Neuronal stem cell (in vitro differentiated cells): Measurements from ENCODE around the gene BMP6.

Source experiments
- DNase-seq: peaks from one replicate; pipeline ENCODE4 v3.0.0-alpha.2; 2013; ENCODE audit warnings: low spot score
- H2AFZ ChIP-seq: one replicate; pipeline ENCODE4 v1.6.1; 2013; ENCODE audit warnings: mild to moderate bottlenecking, low read length, inconsistent platforms
- H2AK5ac ChIP-seq: 2 replicates; pipeline ENCODE4 v1.6.1; 2013; ENCODE audit warnings: low read depth, mild to moderate bottlenecking, inconsistent platforms, low read length, moderate library complexity, mixed read lengths
- H2BK120ac ChIP-seq: 2 replicates; pipeline ENCODE4 v1.6.1; 2013; ENCODE audit warnings: low read depth, mild to moderate bottlenecking, inconsistent platforms, low read length, moderate library complexity, mixed read lengths
- H2BK12ac ChIP-seq: one replicate; pipeline ENCODE4 v1.6.1; 2013; ENCODE audit warnings: low read length, inconsistent platforms
- H2BK15ac ChIP-seq: 2 replicates; pipeline ENCODE4 v1.6.1; 2013; ENCODE audit warnings: mild to moderate bottlenecking, low read length, inconsistent platforms, mixed read lengths
- H2BK5ac ChIP-seq: one replicate; pipeline ENCODE4 v1.6.1; 2013; ENCODE audit warnings: inconsistent platforms, mild to moderate bottlenecking, low read length, moderate library complexity
- H3K14ac ChIP-seq: one replicate; pipeline ENCODE4 v1.6.1; 2013; ENCODE audit warnings: low read length, inconsistent platforms
- H3K18ac ChIP-seq: 2 replicates; pipeline ENCODE4 v1.6.1; 2013; ENCODE audit warnings: low read length, inconsistent platforms
- H3K23ac ChIP-seq: 2 replicates; pipeline ENCODE4 v1.6.1; 2013; ENCODE audit warnings: low read depth, mild to moderate bottlenecking, mixed read lengths, low read length, inconsistent platforms; ENCODE audit not compliant: poor library complexity
- H3K27ac ChIP-seq: replicated peaks from 3 replicates; pipeline ENCODE4 v1.5.1; 2013; ENCODE audit warnings: low read length, inconsistent platforms
- H3K27me3 ChIP-seq, 3 experiments: 2 replicates each; pipeline ENCODE4 v1.6.1; 2013; ENCODE audit warnings: low read length in 3 of 3, mild to moderate bottlenecking in 2 of 3, inconsistent platforms in 1 of 3, low read depth in 1 of 3, mixed read lengths in 1 of 3, moderate library complexity in 1 of 3; ENCODE audit not compliant: control insufficient read depth in 3 of 3, insufficient read depth in 3 of 3
- H3K36me3 ChIP-seq, 2 donors: replicated peaks in 1 of 2; 2 replicates each; pipeline ENCODE4 v1.6.1; 2013; ENCODE audit warnings: low read length in 2 of 2; ENCODE audit not compliant: control insufficient read depth in 2 of 2, insufficient read depth in 2 of 2
- H3K4ac ChIP-seq: 2 replicates; pipeline ENCODE4 v1.6.1; 2013; ENCODE audit warnings: inconsistent platforms, mild to moderate bottlenecking, low read length, moderate library complexity
- H3K4me1 ChIP-seq, 2 donors: 1 replicate in 1 of 2; 2 replicates in 1 of 2; pipeline ENCODE4 v1.6.1; 2013; ENCODE audit warnings: low read length in 2 of 2, low read depth in 1 of 2; ENCODE audit not compliant: control insufficient read depth in 2 of 2, insufficient read depth in 1 of 2
- H3K4me2 ChIP-seq: one replicate; pipeline ENCODE4 v1.6.1; 2013; ENCODE audit warnings: mild to moderate bottlenecking, low read length, inconsistent platforms; ENCODE audit not compliant: insufficient read depth, poor library complexity, severe bottlenecking
- H3K4me3 ChIP-seq, 2 donors: 2 replicates each; pipeline ENCODE4 v1.5.1; 2013; ENCODE audit warnings: low read length in 2 of 2, mild to moderate bottlenecking in 2 of 2, inconsistent platforms in 1 of 2, moderate library complexity in 1 of 2
- H3K79me1 ChIP-seq: one replicate; pipeline ENCODE4 v1.6.1; 2013; ENCODE audit warnings: low read depth, mild to moderate bottlenecking, inconsistent platforms, low read length, moderate library complexity
- H3K9ac ChIP-seq: one replicate; pipeline ENCODE4 v1.6.1; 2013; ENCODE audit warnings: mild to moderate bottlenecking, low read depth, low read length, inconsistent platforms; ENCODE audit not compliant: poor library complexity
- H3K9me3 ChIP-seq, 2 donors: replicated peaks in 1 of 2; 2 replicates each; pipeline versions ENCODE3 to v1.6.1; 2013; ENCODE audit warnings: low read length in 2 of 2, mild to moderate bottlenecking in 2 of 2, inconsistent platforms in 1 of 2, low read depth in 1 of 2, mixed read lengths in 1 of 2, moderate library complexity in 1 of 2; ENCODE audit not compliant: control insufficient read depth in 2 of 2, insufficient read depth in 1 of 2
- H4K8ac ChIP-seq: one replicate; pipeline ENCODE4 v1.6.1; 2013; ENCODE audit warnings: low read depth, mild to moderate bottlenecking, inconsistent platforms, low read length, moderate library complexity
- H4K91ac ChIP-seq: one replicate; pipeline ENCODE4 v1.6.1; 2013; ENCODE audit warnings: low read length, low read depth, mild to moderate bottlenecking, inconsistent platforms; ENCODE audit not compliant: poor library complexity
- WGBS, 2 donors: extraction: QIAGEN DNeasy Blood & Tissue Kit; methylation state at CpG; one replicate each; pipeline ENCODE4 v1.1.7; 2013; ENCODE audit warnings: missing lambda C conversion rate in 2 of 2, mixed read lengths in 1 of 2; ENCODE audit not compliant: insufficient read length in 2 of 2, insufficient replicate concordance in 1 of 2; ENCODE audit errors: extremely low coverage in 2 of 2; 5-methylcytosine and 5-hydroxymethylcytosine counted together

BMP6 gene

GRCh38 chr6:7703148-7703680 is 22.7 kb upstream of the BMP6 start:
- no peak overlapping the region for H3K14ac ChIP-seq
- no peak overlapping the region for H4K91ac ChIP-seq
- no peak overlapping the region for H3K9ac ChIP-seq
- no peak overlapping the region for H3K23ac ChIP-seq
- H2AK5ac ChIP-seq = no peak overlapping the region
- no CpG with 5 or more reads among the region's 3 CpGs for WGBS, 2 donors
- no peak overlapping the region for H3K4me2 ChIP-seq
- no peak overlapping the region for H2BK15ac ChIP-seq
- no peak overlapping the region for H2AFZ ChIP-seq
- no peaks in the 10 kb centered on the region for H3K79me1 ChIP-seq
- no peaks in the 10 kb centered on the region for H3K36me3 ChIP-seq
- H2BK5ac ChIP-seq = no peak overlapping the region
- no peak overlapping the region for H2BK12ac ChIP-seq
- DNase-seq = no peak
- H3K4me1 ChIP-seq = no peaks in the 10 kb centered on the region
- H4K8ac ChIP-seq = no peak overlapping the region
- no peak overlapping the region for H3K18ac ChIP-seq
- peaks cover 0 to 30% (median 0%) of the 10 kb centered on the region in 3 experiments for H3K27me3 ChIP-seq
- H3K4me3 ChIP-seq = no peak overlapping the region
- H2BK120ac ChIP-seq = no peak overlapping the region
- no peaks in the 10 kb centered on the region for H3K9me3 ChIP-seq
- H3K27ac ChIP-seq = no peak overlapping the region
- no peak overlapping the region for H3K4ac ChIP-seq

- WGBS, 2 donors = no CpG with 5 or more reads among the region's 4 CpGs
- no peak overlapping the region for H2BK120ac ChIP-seq
- no peak overlapping the region for H3K23ac ChIP-seq
- no peak overlapping the region for H2BK5ac ChIP-seq
- H3K4ac ChIP-seq = no peak overlapping the region
- H2BK12ac ChIP-seq = no peak overlapping the region
- H2BK15ac ChIP-seq = no peak overlapping the region
- H4K91ac ChIP-seq = no peak overlapping the region
- no peaks in the 10 kb centered on the region for H3K4me1 ChIP-seq
- no peak overlapping the region for H3K14ac ChIP-seq
- no peak overlapping the region for H2AK5ac ChIP-seq
- H3K9me3 ChIP-seq = peaks cover 0 to 3% of the 10 kb centered on the region in 2 donors
- no peak overlapping the region for H3K9ac ChIP-seq
- H3K79me1 ChIP-seq = no peaks in the 10 kb centered on the region
- no peak overlapping the region for H2AFZ ChIP-seq
- no peak overlapping the region for H4K8ac ChIP-seq
- no peak overlapping the region for H3K4me3 ChIP-seq
- H3K36me3 ChIP-seq = no peaks in the 10 kb centered on the region
- DNase-seq = no peak
- H3K27ac ChIP-seq = no peak overlapping the region
- H3K18ac ChIP-seq = no peak overlapping the region
- no peak overlapping the region for H3K4me2 ChIP-seq
- peaks cover 0 to 34% (median 0%) of the 10 kb centered on the region in 3 experiments for H3K27me3 ChIP-seq
Measured at GRCh38 chr6:7705483-7705882, 20.4 kb upstream of the BMP6 start.

- no peak overlapping the region for H3K23ac ChIP-seq
- no peak overlapping the region for H3K4me3 ChIP-seq
- WGBS, 2 donors = no CpG with 5 or more reads among the region's 4 CpGs
Measured at GRCh38 chr6:7706269-7706668, 19.6 kb upstream of the BMP6 start.

GRCh38 chr6:7707787-7708186 is 18.1 kb upstream of the BMP6 start:
- Histone ChIP-seq H3K4ac (no peak overlapping the region), H3K9me3 (peaks cover 0 to 6% of the 10 kb centered on the region in 2 donors), H4K91ac (no peak overlapping the region), H4K8ac (no peak overlapping the region), H3K23ac (no peak overlapping the region), H2BK120ac (no peak overlapping the region), H3K4me1 (no peaks in the 10 kb centered on the region), H2AK5ac (no peak overlapping the region), H3K27me3 (peaks cover 0 to 31% (median 0%) of the 10 kb centered on the region in 3 experiments), H3K9ac (no peak overlapping the region), H2BK12ac (no peak overlapping the region), H3K27ac (no peak overlapping the region), H3K18ac (no peak overlapping the region), H3K79me1 (no peaks in the 10 kb centered on the region), H2AFZ (no peak overlapping the region), H2BK15ac (no peak overlapping the region), H3K14ac (no peak overlapping the region), H3K4me3 (no peak overlapping the region), H3K4me2 (no peak overlapping the region), H2BK5ac (no peak overlapping the region), H3K36me3 (no peaks in the 10 kb centered on the region)
- no peak for DNase-seq
- WGBS, 2 donors = no CpG with 5 or more reads among the region's 4 CpGs

More at GRCh38 chr6:7706269-7706668, 19.6 kb upstream of the BMP6 start:
- Histone ChIP-seq H3K4ac (no peak overlapping the region), H2BK12ac (no peak overlapping the region), H3K79me1 (no peaks in the 10 kb centered on the region), H3K14ac (no peak overlapping the region), H2AFZ (no peak overlapping the region), H3K36me3 (no peaks in the 10 kb centered on the region), H2AK5ac (no peak overlapping the region), H3K9me3 (peaks cover 0 to 6% of the 10 kb centered on the region in 2 donors), H3K18ac (no peak overlapping the region), H3K4me2 (no peak overlapping the region), H3K27me3 (peaks cover 0 to 34% (median 0%) of the 10 kb centered on the region in 3 experiments), H2BK120ac (no peak overlapping the region), H3K4me1 (no peaks in the 10 kb centered on the region), H2BK5ac (no peak overlapping the region), H3K27ac (no peak overlapping the region), H4K8ac (no peak overlapping the region), H4K91ac (no peak overlapping the region), H2BK15ac (no peak overlapping the region), H3K9ac (no peak overlapping the region)
- no peak for DNase-seq
